VCaP (cell line): Measurements from ENCODE around the gene EBF4.

ENCODE experiments used
- H3K27ac ChIP-seq: fragments of 450-650 bp; 2 replicates; pipeline ENCODE4 v1.5.1; 2017
- CTCF ChIP-seq: fragments of 450-650 bp; conservative IDR thresholded peaks from 2 replicates; pipeline ENCODE4 v1.5.1; 2017; ENCODE audit warnings: mild to moderate bottlenecking, moderate library complexity

EBF4 gene

GRCh38 chr20:2741463-2741862 lies 48.9 kb downstream of the EBF4 start:
- no peak for TF ChIP-seq CTCF
- no peak overlapping the region for H3K27ac ChIP-seq

GRCh38 chr20:2741881-2742280 lies 49.3 kb downstream of the EBF4 start:
- no peak overlapping the region for H3K27ac ChIP-seq
- TF ChIP-seq CTCF: no peak

GRCh38 chr20:2742431-2742830 lies 49.9 kb downstream of the EBF4 start:
- no peak for TF ChIP-seq CTCF
- H3K27ac ChIP-seq: no peak overlapping the region

GRCh38 chr20:2742934-2743559 lies 50.5 kb downstream of the EBF4 start:
- peak; percentile 88 for TF ChIP-seq CTCF
- no peak overlapping the region for H3K27ac ChIP-seq

- H3K27ac ChIP-seq: no peak overlapping the region
- TF ChIP-seq CTCF: no peak
Measured at GRCh38 chr20:2745060-2745910, 52.7 kb downstream of the EBF4 start.

- no peak for TF ChIP-seq CTCF
- no peak overlapping the region for H3K27ac ChIP-seq
Measured at GRCh38 chr20:2745936-2746635, 53.5 kb downstream of the EBF4 start.

GRCh38 chr20:2746636-2747265 lies 54.2 kb downstream of the EBF4 start:
- no peak overlapping the region for H3K27ac ChIP-seq
- no peak for TF ChIP-seq CTCF
